ENCODE data around the gene RGPD3. TPM values are rescaled to one million over a fixed set of nuclear protein-coding genes. Genes with fewer than 3 reads are reported as not detected.

The RGPD3 gene
- total and polyA plus RNA-seq, 10 of the 15 experiments (the other 5 are each of a cell fraction or from before 2014, with no cell fraction given) = 0.03 to 0.44 (median 0.09) TPM

GRCh38 chr2:106358081-106358480, 110.1 kb downstream of the RGPD3 start (continued):
- TF ChIP-seq BMI1 (IDR thresholded peaks at IDR 0.05; ENCODE audit: borderline replicate concordance) (no peak), PRDM15 (CRISPR knock-in tag; IDR thresholded peaks at IDR 0.05) (no peak), ZNF384 (IDR thresholded peaks at IDR 0.05; ENCODE audit: borderline replicate concordance, low read depth, low read length) (no peak), CEBPB (IDR thresholded peaks at IDR 0.05; ENCODE audit: borderline replicate concordance in 1 of 2, low read depth in 2 of 2, low read length in 2 of 2) (no peak), ZNF687 (IDR thresholded peaks at IDR 0.05) (no peak), CUX1 (IDR thresholded peaks at IDR 0.05; ENCODE audit: insufficient replicate concordance, low read depth, low read length) (no peak), SPI1 (IDR thresholded peaks at IDR 0.05; ENCODE audit: borderline replicate concordance, insufficient read depth, low read depth, low read length) (no peak), BACH1 (IDR thresholded peaks at IDR 0.05; ENCODE audit: borderline replicate concordance) (no peak), NRF1 (conservative IDR thresholded peaks at IDR 0.05; ENCODE audit: low read depth, low read length) (no peak), ATF3 (IDR thresholded peaks at IDR 0.05; ENCODE audit: borderline replicate concordance, extremely low read depth, low read depth, low read length) (no peak), FOS (IDR thresholded peaks at IDR 0.05; ENCODE audit: borderline replicate concordance, extremely low read depth, insufficient read length) (no peak), IKZF2 (IDR thresholded peaks at IDR 0.05) (peak in 1 of 2 experiments; percentile 32; a peak in 1 of 4 replicates), POLR2AphosphoS5 (IDR thresholded peaks at IDR 0.05; ENCODE audit: low read length) (no peak), TARDBP (IDR thresholded peaks at IDR 0.05; ENCODE audit: borderline replicate concordance) (no peak), NFIC (IDR thresholded peaks at IDR 0.05; ENCODE audit: low read depth, low read length) (peak; percentile 64), SMAD5 (IDR thresholded peaks at IDR 0.05; ENCODE audit: low read depth) (no peak), MYB (IDR thresholded peaks at IDR 0.05; ENCODE audit: borderline replicate concordance, low read depth, low read length) (no peak)
